IMR-90 (cell line): ENCODE measurements around the gene LRRTM4. TPM values are rescaled to one million over a fixed set of nuclear protein-coding genes. Genes with fewer than 3 reads are reported as not detected.

Source experiments
- ATAC-seq: fragments of 200-7000 bp; cut with Tn5 transposase; 2 replicates; pipeline ENCODE4 v1.9.1; 2020; ENCODE audit warnings: low read depth, mild to moderate bottlenecking, moderate library complexity
- BruUV-seq: library from RNA; stranded (reverse); fragments of 400-500 nt; replicated peaks from 2 replicates; lab custom pipeline; 2021; lab: Mats Ljungman, UMichigan
- CTCF ChIA-PET: fragments of 300-600 bp; formaldehyde crosslinking; extraction: SDS; loops from one replicate; lab custom pipeline; 2021; ENCODE audit warnings: antibody characterized with exemption; lab: Yijun Ruan, JAX
- POLR2A ChIA-PET: fragments of 300-600 bp; sonication (Branson Sonifier 250); formaldehyde crosslinking; loops from one replicate; lab custom pipeline; 2022; ENCODE audit warnings: antibody characterized with exemption; ENCODE audit not compliant: unreplicated experiment; lab: Charles Lee
- DNase-seq: peaks from one replicate; pipeline ENCODE4 v3.0.0; 2013
- H2AFZ ChIP-seq: replicated peaks from 2 replicates; pipeline ENCODE3; 2013; ENCODE audit warnings: low read length, mild to moderate bottlenecking; ENCODE audit not compliant: poor library complexity
- H2AK5ac ChIP-seq: 2 replicates; pipeline ENCODE4 v1.6.1; 2013; ENCODE audit warnings: low read depth, low read length, inconsistent platforms
- H2AK9ac ChIP-seq: replicated peaks from 2 replicates; pipeline ENCODE3; 2013; ENCODE audit warnings: mild to moderate bottlenecking, low read depth, low read length, moderate library complexity; ENCODE audit not compliant: poor library complexity
- H2BK120ac ChIP-seq: 2 replicates; pipeline ENCODE4 v1.6.1; 2013; ENCODE audit warnings: low read depth, low read length, inconsistent platforms
- H2BK15ac ChIP-seq: 3 replicates; pipeline ENCODE4 v1.6.1; 2013; ENCODE audit warnings: low read depth, low read length, inconsistent platforms
- H2BK20ac ChIP-seq: 2 replicates; pipeline ENCODE4 v1.6.1; 2013; ENCODE audit warnings: low read depth, mild to moderate bottlenecking, inconsistent platforms, low read length, moderate library complexity
- H2BK5ac ChIP-seq: 2 replicates; pipeline ENCODE4 v1.6.1; 2013; ENCODE audit warnings: mild to moderate bottlenecking, low read depth, low read length, inconsistent platforms; ENCODE audit not compliant: poor library complexity, severe bottlenecking
- H3K14ac ChIP-seq: replicated peaks from 2 replicates; pipeline ENCODE4 v1.6.1; 2013; ENCODE audit warnings: low read depth, low read length, inconsistent platforms
- H3K18ac ChIP-seq: 2 replicates; pipeline ENCODE4 v1.6.1; 2013; ENCODE audit warnings: low read depth, low read length, control low read depth
- H3K23ac ChIP-seq: 2 replicates; pipeline ENCODE4 v1.6.1; 2013; ENCODE audit warnings: low read depth, low read length, inconsistent platforms
- H3K27ac ChIP-seq: 2 replicates; pipeline ENCODE4 v1.5.1; 2013; ENCODE audit warnings: mild to moderate bottlenecking, control low read depth, low read length; ENCODE audit not compliant: insufficient read depth
- H3K27me3 ChIP-seq: 2 replicates; pipeline ENCODE4 v1.6.1; 2013; ENCODE audit warnings: low read length; ENCODE audit not compliant: control insufficient read depth, insufficient read depth
- H3K36me3 ChIP-seq: 2 replicates; pipeline ENCODE4 v1.6.1; 2013; ENCODE audit warnings: low read length, mixed read lengths; ENCODE audit not compliant: control insufficient read depth, insufficient read depth
- H3K4ac ChIP-seq: 2 replicates; pipeline ENCODE4 v1.6.1; 2013; ENCODE audit warnings: low read depth, low read length, inconsistent platforms
- H3K4me1 ChIP-seq: 2 replicates; pipeline ENCODE4 v1.6.1; 2013; ENCODE audit warnings: low read length, mixed read lengths; ENCODE audit not compliant: control insufficient read depth, insufficient read depth
- H3K4me2 ChIP-seq: 2 replicates; pipeline ENCODE4 v1.6.1; 2013; ENCODE audit warnings: low read depth, mild to moderate bottlenecking, control low read depth, low read length, moderate library complexity
- H3K4me3 ChIP-seq: 2 replicates; pipeline ENCODE4 v1.5.1; 2013; ENCODE audit warnings: low read depth, mild to moderate bottlenecking, control low read depth, low read length, moderate library complexity; ENCODE audit not compliant: insufficient read depth
- H3K56ac ChIP-seq: 2 replicates; pipeline ENCODE4 v1.6.1; 2013; ENCODE audit warnings: low read length, inconsistent platforms; ENCODE audit not compliant: insufficient read depth; ENCODE audit errors: extremely low read depth
- H3K79me1 ChIP-seq, 2 experiments: 2 replicates each; pipeline ENCODE4 v1.6.1; 2013; ENCODE audit warnings: low read length in 2 of 2, inconsistent platforms in 1 of 2, low read depth in 1 of 2
- H3K9ac ChIP-seq: 2 replicates; pipeline ENCODE4 v1.6.1; 2013; ENCODE audit warnings: low read depth, low read length, control low read depth
- H3K9me1 ChIP-seq: 2 replicates; pipeline ENCODE4 v1.6.1; 2013; ENCODE audit warnings: low read length, inconsistent platforms; ENCODE audit not compliant: insufficient read depth
- H3K9me3 ChIP-seq: 2 replicates; pipeline ENCODE4 v1.6.1; 2013; ENCODE audit warnings: low read length; ENCODE audit not compliant: control insufficient read depth, insufficient read depth
- H4K20me1 ChIP-seq: 2 replicates; pipeline ENCODE4 v1.6.1; 2013; ENCODE audit warnings: low read length, inconsistent platforms; ENCODE audit not compliant: insufficient read depth
- H4K5ac ChIP-seq: 2 replicates; pipeline ENCODE4 v1.6.1; 2013; ENCODE audit warnings: mild to moderate bottlenecking, low read depth, low read length, control low read depth
- H4K8ac ChIP-seq, 2 experiments: 2 replicates each; pipeline ENCODE4 v1.6.1; 2013; ENCODE audit warnings: low read depth in 2 of 2, low read length in 2 of 2, control low read depth in 1 of 2, inconsistent platforms in 1 of 2
- H4K91ac ChIP-seq: 2 replicates; pipeline ENCODE4 v1.6.1; 2013; ENCODE audit warnings: low read depth, low read length, inconsistent platforms; ENCODE audit not compliant: insufficient read depth
- RFX5 ChIP-seq: IDR thresholded peaks from 2 replicates; pipeline ENCODE4 v1.8.0; 2012; ENCODE audit warnings: low read depth, mild to moderate bottlenecking, low read length, moderate library complexity
- WGBS, 2 experiments: methylation state at CpG; one replicate each; pipeline versions ENCODE4 v1.1.5 to v1.1.7; 2013; ENCODE audit warnings: missing lambda C conversion rate in 2 of 2; ENCODE audit not compliant: insufficient read length in 1 of 2; ENCODE audit errors: extremely low coverage in 2 of 2; 5-methylcytosine and 5-hydroxymethylcytosine counted together
- dilution Hi-C: fragments of 300-500 bp; cut with HindIII; formaldehyde crosslinking; loops from one replicate; pipeline ENCODE4 v1.14.3; 2018; ENCODE audit warnings: low sequenced_read_pairs; ENCODE audit not compliant: unreplicated experiment
- in situ Hi-C: fragments of 300-500 bp; cut with MboI; formaldehyde crosslinking; loops from 3 replicates; pipeline ENCODE4 v1.14.3; 2019; ENCODE audit warnings: low sequenced_read_pairs, inconsistent platforms, mixed read lengths
- intact Hi-C: fragments of 100-400 bp; cut with micrococcal nuclease; formaldehyde crosslinking; loops from 2 replicates; pipeline ENCODE4 v1.10.0; 2022
- polyA plus RNA-seq, 3 experiments: library from polyadenylated mRNA; depleted of rRNA; stranded (reverse); fragments of >200 nt; gene quantifications; 2 replicates each; pipeline ENCODE4 v1.2.3, GENCODE V29; 2012; ENCODE audit warnings: low replicate concordance in 1 of 3
- total RNA-seq: library from RNA; depleted of rRNA; stranded (reverse); fragments of >200 nt; gene quantifications from 2 replicates; pipeline ENCODE4 v1.2.3, GENCODE V29; 2012

The LRRTM4 gene
- total and polyA plus RNA-seq, 2 of the 4 experiments (the other 2 are of a cell fraction) = not detected

DNA sequence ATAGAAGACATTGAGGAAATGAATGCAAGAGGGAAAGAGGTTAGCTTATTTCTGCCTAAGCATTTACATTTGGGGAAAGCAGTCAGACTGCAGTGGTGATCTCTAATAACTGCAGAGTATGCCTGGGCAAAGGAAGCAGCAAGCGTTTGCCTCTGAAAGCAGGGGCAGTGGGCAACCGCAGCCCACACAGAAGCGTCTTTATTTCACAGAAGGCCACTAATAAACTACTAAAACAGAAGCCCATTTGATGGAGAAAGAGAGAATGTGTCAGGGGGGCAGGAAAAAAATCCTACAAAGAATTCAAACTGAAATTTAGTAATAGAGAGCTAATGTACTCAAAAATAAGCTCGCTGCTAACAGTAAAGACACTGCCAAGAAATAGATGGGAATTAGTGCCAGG lies 53.1 kb downstream of the LRRTM4 start:
- H3K23ac ChIP-seq = no peak overlapping the region
- no peak overlapping the region for H3K9ac ChIP-seq
- H3K4ac ChIP-seq = no peak overlapping the region
- no peak overlapping the region for H3K4me3 ChIP-seq
- ChIA-PET CTCF (no interaction called here), POLR2A (no interaction called here)
- H4K5ac ChIP-seq = no peak overlapping the region
- no peak overlapping the region for H2BK5ac ChIP-seq
- TF ChIP-seq RFX5 = no peak
- no peak overlapping the region for H2AK5ac ChIP-seq
- no peaks in the 10 kb centered on the region for H3K4me1 ChIP-seq
- H2BK120ac ChIP-seq = no peak overlapping the region
- H4K8ac ChIP-seq = no peak overlapping the region
- dilution Hi-C loops (no loop called here), intact Hi-C loops (no loop called here), in situ Hi-C loops (no loop called here)
- no TSS peak for BruUV-seq
- WGBS, 2 experiments = no CpG with 5 or more reads among the region's 4 CpGs
- ATAC-seq = no peak
- no peaks in the 10 kb centered on the region for H4K20me1 ChIP-seq
- H4K91ac ChIP-seq = no peak overlapping the region
- H3K18ac ChIP-seq = no peak overlapping the region
- H2BK20ac ChIP-seq = no peak overlapping the region
- DNase-seq = no peak
- no peak overlapping the region for H3K27ac ChIP-seq
- H3K56ac ChIP-seq = no peak overlapping the region
- H3K9me1 ChIP-seq = no peaks in the 10 kb centered on the region
- H3K9me3 ChIP-seq = peaks cover 3% of the 10 kb centered on the region; the same call in 1 of the 2 replicates
- no peaks in the 10 kb centered on the region for H3K36me3 ChIP-seq
- no peak overlapping the region for H3K4me2 ChIP-seq
- no peak overlapping the region for H2AK9ac ChIP-seq
- no peaks in the 10 kb centered on the region for H3K27me3 ChIP-seq
- H2BK15ac ChIP-seq = no peak overlapping the region
- H3K14ac ChIP-seq = no peak overlapping the region
- no peaks in the 10 kb centered on the region for H3K79me1 ChIP-seq
- no peak overlapping the region for H2AFZ ChIP-seq
